Upper lobe of left lung (tissue), 4 donors: ENCODE data around the gene HPS1.

Experiments
- CTCF ChIP-seq, 6 experiments: fragments of 450-650 bp in 4 of 6; fragments of 200-600 bp in 2 of 6; sonication (generic) in 2 of 6; IDR thresholded peaks; one replicate each; pipeline ENCODE4 v1.5.1; 2016 to 2019; ENCODE audit warnings: antibody characterized with exemption in 6 of 6
- POLR2A ChIP-seq, 4 donors: fragments of 450-650 bp; IDR thresholded peaks; one replicate each; pipeline ENCODE4 v1.5.1; 2016 to 2017; ENCODE audit warnings: antibody characterized with exemption in 4 of 4, mild to moderate bottlenecking in 2 of 4

- no peak for TF ChIP-seq CTCF (IDR thresholded peaks at IDR 0.05)
- peak in 3 of 4 donors; percentile 30 to 75 (median 58) for TF ChIP-seq POLR2A (IDR thresholded peaks at IDR 0.05)
Observed at GRCh38 chr10:98414932-98415730, 31.6 kb downstream of the HPS1 start, which contains the start of gene PYROXD2.
